Breast epithelium (tissue), 4 donors: ENCODE measurements around the gene ENDOV. TPM values are rescaled to one million over a fixed set of nuclear protein-coding genes. Genes with fewer than 3 reads are reported as not detected.

ENCODE experiments used
- DNase-seq, 2 donors: peaks; one replicate each; pipeline ENCODE4 v3.0.0-alpha.2; 2019; ENCODE audit warnings: low spot score in 2 of 2
- H3K27ac ChIP-seq, 2 donors: fragments of 200-600 bp; sonication (generic) in 1 of 2; one replicate each; pipeline ENCODE4 v1.5.1; 2016 to 2019; ENCODE audit warnings: mild to moderate bottlenecking in 1 of 2
- H3K27me3 ChIP-seq, 2 donors: fragments of 200-600 bp; sonication (generic) in 1 of 2; one replicate each; pipeline versions ENCODE4 v1.5.1 to v1.6.0; 2017 to 2019; ENCODE audit warnings: control low read depth in 1 of 2, mild to moderate bottlenecking in 1 of 2
- H3K36me3 ChIP-seq: fragments of 200-600 bp; one replicate; pipeline ENCODE4 v1.5.1; 2019
- H3K4me1 ChIP-seq, 2 donors: fragments of 200-600 bp; sonication (generic); one replicate each; pipeline ENCODE4 v1.5.1; 2016 to 2019; ENCODE audit warnings: control low read depth in 1 of 2
- H3K4me3 ChIP-seq, 3 donors: fragments of 200-600 bp; sonication (generic); 1 replicate in 2 of 3; 2 replicates in 1 of 3; pipeline ENCODE4 v1.5.1; 2016 to 2019; ENCODE audit warnings: mild to moderate bottlenecking in 3 of 3, moderate library complexity in 2 of 3
- H3K9me3 ChIP-seq, 2 donors: fragments of 200-600 bp; sonication (generic) in 1 of 2; one replicate each; pipeline ENCODE4 v1.5.1; 2016 to 2019; ENCODE audit warnings: control low read depth in 1 of 2
- CTCF ChIP-seq, 3 donors: fragments of 450-650 bp; IDR thresholded peaks; one replicate each; pipeline ENCODE4 v1.5.1; 2016 to 2017; ENCODE audit warnings: antibody characterized with exemption in 3 of 3, mild to moderate bottlenecking in 3 of 3, moderate library complexity in 3 of 3
- POLR2A ChIP-seq: fragments of 450-650 bp; IDR thresholded peaks from one replicate; pipeline ENCODE4 v1.6.1; 2016; ENCODE audit warnings: antibody characterized with exemption, mild to moderate bottlenecking, moderate library complexity
- POLR2AphosphoS5 ChIP-seq, 3 donors: sonication (generic); formaldehyde crosslinking; IDR thresholded peaks; one replicate each; pipeline ENCODE4 v1.6.1; 2017; ENCODE audit warnings: antibody characterized with exemption in 3 of 3
- intact Hi-C: fragments of 100-400 bp; cut with DNase I; formaldehyde crosslinking; loops from one replicate; pipeline ENCODE4 v1.15.1; 2023; ENCODE audit warnings: low total_unique reads
- total RNA-seq, 3 donors: library from RNA; depleted of rRNA; stranded (reverse); fragments of >200 nt; gene quantifications; one replicate each; pipeline ENCODE4 v1.1.0, GENCODE V29; 2016

ENDOV gene
- total RNA-seq, 3 donors from 2014 or later = 13.8 to 17.0 (median 16.7) TPM

- DNase-seq = no peak
- no peak for TF ChIP-seq POLR2AphosphoS5 (IDR thresholded peaks at IDR 0.05)
- no peak for TF ChIP-seq CTCF (IDR thresholded peaks at IDR 0.05)
- no peak for TF ChIP-seq POLR2A
- Histone ChIP-seq H3K9me3 (no peaks in the 10 kb centered on the region), H3K27me3 (peaks cover 33 to 94% of the 10 kb centered on the region in 2 donors), H3K4me1 (peaks cover 27 to 28% of the 10 kb centered on the region in 2 donors), H3K4me3 (peak overlapping the region in 2 of 3 donors; percentile 33 to 67), H3K36me3 (no peaks in the 10 kb centered on the region), H3K27ac (no peak overlapping the region)
- intact Hi-C loops = no loop called here
These were observed 63.7 kb downstream of the ENDOV start for GRCh38 chr17:80478487-80479245.

GRCh38 chr17:80479246-80479566 lies 64.2 kb downstream of the ENDOV start:
- intact Hi-C loops = no loop called here
- H3K27ac ChIP-seq = no peak overlapping the region
- no peaks in the 10 kb centered on the region for H3K9me3 ChIP-seq
- H3K4me3 ChIP-seq = no peak overlapping the region
- no peak for DNase-seq
- TF ChIP-seq POLR2A = no peak
- H3K27me3 ChIP-seq = peaks cover 33 to 88% of the 10 kb centered on the region in 2 donors
- no peaks in the 10 kb centered on the region for H3K36me3 ChIP-seq
- peaks cover 27 to 28% of the 10 kb centered on the region in 2 donors for H3K4me1 ChIP-seq

DNA sequence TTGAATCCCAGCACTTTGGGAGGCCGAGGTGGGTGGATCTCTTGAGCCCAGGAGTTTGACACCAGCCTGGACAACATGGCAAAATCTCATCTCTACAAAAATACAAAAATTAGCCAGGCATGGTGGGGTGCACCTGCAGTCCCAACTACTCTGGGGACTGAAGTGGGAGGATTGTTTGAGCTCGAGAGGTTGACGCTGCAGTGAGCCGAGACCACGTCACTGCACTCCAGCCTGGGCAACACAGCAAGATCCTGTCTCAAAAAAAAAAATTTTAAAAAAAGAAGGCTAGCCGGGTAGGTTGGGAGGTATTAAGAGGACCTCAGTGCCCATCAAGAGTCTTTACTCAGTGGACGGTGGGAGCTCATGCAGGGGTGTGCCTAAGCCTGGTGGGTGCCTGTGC lies 65.3 kb downstream of the ENDOV start:
- intact Hi-C loops = no loop called here
- Histone ChIP-seq H3K4me1 (peaks cover 22% of the 10 kb centered on the region in 2 donors), H3K36me3 (no peaks in the 10 kb centered on the region), H3K27ac (no peak overlapping the region), H3K9me3 (no peaks in the 10 kb centered on the region), H3K4me3 (no peak overlapping the region), H3K27me3 (peaks cover 33 to 79% of the 10 kb centered on the region in 2 donors)
- TF ChIP-seq POLR2A (no peak), CTCF (IDR thresholded peaks at IDR 0.05) (no peak), POLR2AphosphoS5 (IDR thresholded peaks at IDR 0.05) (no peak)
- no peak for DNase-seq

DNA sequence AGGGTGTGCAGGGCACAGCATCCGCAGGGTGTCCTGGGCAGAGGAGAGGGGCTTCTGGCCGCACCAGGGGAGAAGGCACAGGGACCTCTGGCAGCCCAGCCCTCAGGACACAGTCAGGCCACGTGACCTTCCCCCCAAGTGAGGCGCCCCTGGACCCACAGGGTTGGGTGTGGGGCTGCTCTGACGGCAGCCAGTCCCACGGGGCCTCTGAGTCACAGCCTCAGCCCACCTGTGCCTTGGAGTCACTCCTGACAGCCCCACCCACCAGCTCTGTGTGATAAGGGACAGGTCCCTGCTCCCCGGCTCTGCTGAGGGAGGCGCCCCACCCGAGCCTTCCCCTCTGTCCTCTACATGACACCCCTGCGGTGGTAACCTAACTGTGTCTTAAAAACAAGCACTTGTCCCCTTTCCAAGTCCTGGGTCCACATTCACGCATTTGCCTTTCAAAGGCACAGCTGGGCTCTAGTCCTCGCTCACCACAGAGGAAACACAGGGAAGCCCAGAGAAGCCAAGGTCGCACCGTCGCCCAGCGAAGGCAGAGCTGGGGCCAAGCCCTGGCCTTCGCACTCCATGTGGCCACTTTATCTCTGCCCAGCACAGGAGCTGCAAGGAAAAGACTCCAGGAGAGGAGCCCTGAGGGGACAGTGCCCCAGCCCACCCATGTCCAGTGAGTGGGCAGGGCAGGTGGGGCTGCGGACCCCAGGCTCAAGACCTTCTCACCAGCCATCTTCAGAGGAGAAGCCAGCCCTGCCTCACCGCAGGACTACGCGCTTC lies 66.5 kb downstream of the ENDOV start:
- intact Hi-C loops = no loop called here
- H3K27ac ChIP-seq = no peak overlapping the region
- no peak for DNase-seq
- H3K9me3 ChIP-seq = no peaks in the 10 kb centered on the region
- H3K27me3 ChIP-seq = peaks cover 26 to 76% of the 10 kb centered on the region in 2 donors
- H3K4me1 ChIP-seq = peaks cover 18% of the 10 kb centered on the region in 2 donors
- H3K4me3 ChIP-seq = no peak overlapping the region
- no peaks in the 10 kb centered on the region for H3K36me3 ChIP-seq
- no peak for TF ChIP-seq POLR2A
- no peak for TF ChIP-seq CTCF (IDR thresholded peaks at IDR 0.05)
- no peak for TF ChIP-seq POLR2AphosphoS5 (IDR thresholded peaks at IDR 0.05)

DNA sequence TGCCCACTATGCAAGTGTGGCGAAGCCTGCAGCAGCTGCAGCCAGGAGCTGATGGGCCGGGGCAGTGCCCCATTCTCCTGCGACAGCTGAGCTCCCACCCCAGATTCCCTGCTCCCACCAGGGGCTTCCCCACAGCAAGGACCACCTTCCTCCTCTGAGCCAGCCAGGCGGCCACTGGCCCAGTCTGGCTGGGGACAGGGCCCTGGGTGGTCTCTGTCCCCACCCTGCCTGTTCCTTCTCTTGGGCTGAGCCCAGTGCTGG lies 67.0 kb downstream of the ENDOV start:
- intact Hi-C loops = no loop called here
- TF ChIP-seq POLR2AphosphoS5 (IDR thresholded peaks at IDR 0.05) = no peak
- no peak for TF ChIP-seq POLR2A
- TF ChIP-seq CTCF (IDR thresholded peaks at IDR 0.05) = no peak

More for the DNA sequence above, 67.0 kb downstream of the ENDOV start:
- no peaks in the 10 kb centered on the region for H3K36me3 ChIP-seq
- peaks cover 21 to 74% of the 10 kb centered on the region in 2 donors for H3K27me3 ChIP-seq
- no peak overlapping the region for H3K4me3 ChIP-seq
- no peaks in the 10 kb centered on the region for H3K9me3 ChIP-seq
- DNase-seq = no peak
- H3K27ac ChIP-seq = no peak overlapping the region
- peaks cover 13% of the 10 kb centered on the region in 2 donors for H3K4me1 ChIP-seq
